SHP77 treated with DMSO at 0.1 percent for 48 hours (cell line): ENCODE measurements around the gene DNAH6.
"Not testable (repeated sequence)": the region's sequence is repeated elsewhere in the genome, so short reads cannot be mapped to it uniquely, and the experiment has no call there.

Experiments used
- DNase-seq: peaks from one replicate; lab custom pipeline; 2025; lab: John Stamatoyannopoulos, UW

DNAH6 gene

DNA sequence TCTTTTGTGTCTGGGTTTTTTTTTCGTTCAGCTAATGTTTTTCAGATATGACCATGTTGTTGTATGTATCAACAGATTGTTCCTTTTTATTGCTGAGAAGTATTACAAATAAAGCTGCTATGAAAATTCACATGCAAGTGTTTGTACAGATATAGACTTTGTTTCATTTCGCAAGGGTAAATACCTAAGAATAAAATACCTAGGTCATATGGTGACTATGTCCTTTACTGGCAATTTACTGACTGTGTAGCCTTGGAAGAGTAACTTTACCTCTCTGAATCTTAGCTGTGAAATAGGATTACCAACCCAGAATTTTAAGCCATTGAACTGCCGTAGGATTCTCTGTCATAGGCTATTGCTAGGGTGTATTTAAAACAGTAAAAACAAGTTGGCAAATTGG, 19.0 kb upstream of the DNAH6 start:
- no peak for DNase-seq

DNA sequence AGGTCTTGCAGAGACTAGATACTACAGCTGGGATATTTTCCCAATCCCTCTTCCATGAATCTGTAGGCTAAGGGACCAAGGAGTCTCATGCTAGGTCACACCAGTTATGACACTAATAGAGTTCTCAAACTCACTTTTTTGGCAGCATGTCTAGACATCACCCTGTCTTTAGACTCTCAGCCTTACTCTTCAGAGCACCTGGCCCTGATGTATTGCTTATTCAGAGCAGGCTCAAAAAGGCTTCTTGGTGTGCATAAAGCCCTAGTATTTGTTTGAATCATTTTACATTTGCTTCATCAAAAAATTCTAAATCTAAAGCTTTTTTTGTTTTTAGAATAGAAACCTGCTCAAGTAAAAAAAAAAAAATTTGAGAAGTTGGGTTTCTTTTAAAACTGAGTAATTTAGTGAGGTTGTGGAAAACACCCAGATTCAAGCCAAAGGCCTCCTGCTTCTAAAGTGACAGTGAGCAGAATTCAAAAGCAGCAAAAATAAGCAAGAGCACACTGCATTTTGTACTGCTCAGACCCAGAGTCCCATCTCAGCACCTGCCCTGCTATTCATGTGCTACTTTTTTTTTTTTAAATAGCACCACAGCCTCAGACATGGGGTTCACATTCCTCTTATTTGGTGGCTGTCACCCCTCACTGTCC, 18.0 kb upstream of the DNAH6 start:
- DNase-seq, result no peak

DNA sequence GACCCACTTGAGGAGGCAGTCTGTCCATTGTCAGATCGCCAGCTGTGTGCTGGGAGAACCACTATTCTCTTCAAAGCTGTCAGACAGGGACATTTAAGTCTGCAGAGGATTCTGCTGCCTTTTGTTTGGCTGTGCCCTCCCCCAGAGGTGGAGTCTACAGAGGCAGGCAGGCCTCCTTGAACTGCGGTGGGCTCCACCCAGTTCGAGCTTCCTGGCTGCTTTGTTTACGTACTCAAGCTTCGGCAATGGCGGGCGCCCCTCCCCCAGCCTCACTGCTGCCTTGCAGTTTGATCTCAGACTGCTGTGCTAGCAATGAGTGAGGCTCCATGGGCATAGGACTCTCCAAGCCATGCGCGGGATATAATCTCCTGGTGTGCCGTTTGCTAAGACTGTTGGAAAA, 5.3 kb upstream of the DNAH6 start:
- peak; percentile 50 for DNase-seq

DNA sequence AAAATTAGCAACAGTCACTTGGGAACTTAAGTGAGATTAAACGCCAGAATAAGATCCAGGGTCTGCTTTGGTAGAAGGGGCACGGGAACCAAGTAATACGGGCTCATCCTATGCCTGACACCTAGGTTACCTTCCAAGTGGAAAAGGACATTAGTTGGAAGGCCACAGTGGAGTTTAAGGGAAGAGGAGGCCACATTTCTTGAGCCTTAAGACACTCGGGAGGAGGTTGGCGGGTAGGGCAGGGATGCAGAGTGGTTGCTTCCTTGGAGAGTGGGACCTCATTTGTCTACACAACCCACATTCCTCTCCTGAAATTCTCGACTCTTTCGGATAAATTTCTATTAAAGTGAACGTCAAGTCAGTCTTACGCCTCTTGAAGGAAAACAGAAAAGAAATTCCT, 510 bp upstream of the DNAH6 start:
- no peak for DNase-seq

DNA sequence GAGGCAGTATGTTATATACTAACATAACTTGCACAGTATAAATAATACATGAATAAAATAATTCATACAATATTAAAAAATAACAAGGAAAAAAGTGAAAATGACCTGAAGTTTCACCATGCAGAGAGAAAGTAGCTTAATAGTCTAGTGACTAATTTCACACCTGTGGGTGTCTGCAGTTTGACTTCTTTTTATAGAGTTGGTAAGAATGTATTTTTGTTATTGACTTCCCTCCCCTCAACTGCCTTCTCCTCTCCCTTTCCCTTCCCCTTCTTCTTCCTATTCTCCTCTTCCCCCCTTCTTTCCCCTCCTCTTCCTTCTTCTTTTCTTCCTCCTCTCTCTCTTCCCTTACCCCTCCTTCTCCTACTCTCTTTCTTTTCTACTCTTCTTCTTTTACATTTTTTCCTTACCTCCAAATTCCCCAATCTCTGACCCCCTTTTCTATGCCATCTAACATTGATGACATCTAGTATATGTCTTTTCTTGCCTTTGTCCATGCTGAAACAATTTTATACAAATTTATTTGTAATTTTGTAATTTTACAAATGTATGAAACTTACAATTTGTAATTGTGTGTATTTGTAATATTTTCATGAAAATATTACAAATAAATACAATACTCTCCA, 3.1 kb downstream of the DNAH6 start:
- no peak for DNase-seq

DNA sequence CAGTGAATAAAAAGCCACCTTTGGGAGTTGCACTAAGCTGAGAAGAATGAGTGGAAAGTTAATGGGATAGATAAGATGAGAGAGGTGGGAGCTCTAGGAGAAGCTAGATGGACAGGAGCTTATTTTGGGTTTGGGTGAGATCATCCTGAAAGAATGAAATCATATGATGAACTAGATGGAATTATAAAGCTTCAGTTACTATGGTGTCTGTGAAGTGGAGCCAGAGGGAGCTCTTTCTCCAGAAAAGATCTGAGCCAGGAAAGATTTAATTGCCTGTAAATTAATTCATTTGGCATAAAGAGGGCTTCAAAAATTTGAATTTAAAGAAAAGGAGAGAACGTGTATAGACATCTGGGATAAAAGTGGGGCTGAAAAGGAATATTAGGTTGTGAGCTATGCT, 10.3 kb downstream of the DNAH6 start:
- no peak for DNase-seq

DNA sequence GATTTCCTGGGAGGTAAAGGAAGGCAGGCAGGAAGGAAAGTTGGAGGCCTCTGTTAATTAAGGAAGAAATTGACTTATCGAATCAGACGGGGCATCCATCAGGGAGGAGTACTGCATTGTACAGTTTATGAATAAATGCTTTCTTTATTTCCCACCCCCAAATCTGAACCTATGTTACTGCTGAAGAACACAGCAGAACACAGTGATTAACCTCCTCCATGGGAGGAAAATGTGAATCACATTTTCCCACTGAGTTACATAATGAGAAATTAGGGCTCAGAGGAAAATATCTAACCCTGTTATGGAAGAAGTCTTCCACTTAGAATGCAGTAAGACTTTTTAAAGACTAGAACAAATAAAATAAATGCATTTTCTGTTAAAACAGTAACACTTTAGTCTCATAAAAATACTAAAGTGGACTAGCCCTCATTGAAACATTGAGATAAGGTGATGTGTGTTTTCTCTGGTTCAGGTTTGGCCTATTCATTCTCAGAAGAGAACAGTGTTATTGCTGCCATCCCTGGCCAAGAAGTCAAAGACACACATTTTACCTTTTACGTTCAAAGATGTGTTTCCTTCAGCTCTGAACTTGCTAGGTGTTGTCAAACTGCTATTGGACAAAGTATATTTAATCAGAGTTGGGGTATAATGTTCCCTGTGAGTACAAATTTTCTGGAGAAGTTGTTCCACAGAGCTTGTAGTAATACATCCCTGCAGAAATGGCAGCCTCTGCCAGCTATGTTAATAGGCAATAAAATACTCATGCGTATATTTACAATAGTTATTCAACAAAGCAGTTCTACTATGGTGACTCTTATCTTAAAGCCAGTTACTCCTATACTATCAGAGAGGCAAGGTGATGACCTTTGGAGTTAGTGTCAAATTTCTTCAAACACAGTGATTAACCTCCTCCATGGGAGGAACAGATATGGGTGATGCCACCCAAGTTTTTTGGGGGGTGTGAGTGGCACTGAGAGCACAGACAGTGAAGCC, 11.1 kb downstream of the DNAH6 start:
- DNase-seq, result no peak

DNA sequence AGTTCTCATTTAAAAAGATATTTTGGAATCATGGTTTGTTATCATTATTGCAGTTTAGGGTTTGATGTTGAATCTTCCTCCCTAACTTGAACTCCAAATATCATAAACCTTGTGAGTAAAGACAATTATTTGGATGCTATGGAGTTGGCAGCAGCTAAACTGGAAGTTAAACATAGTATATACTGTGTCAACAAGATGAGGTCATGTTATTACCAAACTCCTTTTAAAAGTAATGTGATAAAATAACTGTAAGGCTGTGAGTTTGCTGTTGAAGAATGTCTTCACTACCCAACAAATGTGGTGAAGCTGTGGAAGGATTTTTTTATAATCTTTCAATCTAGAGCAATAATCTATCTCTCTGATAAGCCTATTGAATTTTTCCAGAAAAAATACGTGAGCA, 16.0 kb downstream of the DNAH6 start:
- no peak for DNase-seq

DNA sequence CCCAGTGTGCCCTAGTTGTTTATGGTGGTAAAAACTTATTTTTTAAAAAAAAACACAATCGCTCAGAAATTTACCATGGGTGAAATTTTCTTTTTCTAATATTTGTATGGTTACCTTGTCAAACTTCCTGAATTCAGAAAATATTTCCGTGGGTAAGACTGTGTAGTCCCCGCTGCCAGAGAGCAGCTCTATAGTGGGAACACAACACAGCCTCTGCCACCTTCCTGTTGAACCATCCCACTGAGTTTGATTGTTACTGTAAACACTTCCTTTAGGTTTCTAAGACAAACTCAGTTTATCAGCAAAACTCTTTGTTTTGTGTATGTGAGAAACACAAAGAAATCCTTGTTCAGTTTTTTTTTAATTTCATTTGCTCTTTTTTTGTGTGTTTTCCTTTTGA, 17.9 kb downstream of the DNAH6 start:
- DNase-seq, result no peak

DNA sequence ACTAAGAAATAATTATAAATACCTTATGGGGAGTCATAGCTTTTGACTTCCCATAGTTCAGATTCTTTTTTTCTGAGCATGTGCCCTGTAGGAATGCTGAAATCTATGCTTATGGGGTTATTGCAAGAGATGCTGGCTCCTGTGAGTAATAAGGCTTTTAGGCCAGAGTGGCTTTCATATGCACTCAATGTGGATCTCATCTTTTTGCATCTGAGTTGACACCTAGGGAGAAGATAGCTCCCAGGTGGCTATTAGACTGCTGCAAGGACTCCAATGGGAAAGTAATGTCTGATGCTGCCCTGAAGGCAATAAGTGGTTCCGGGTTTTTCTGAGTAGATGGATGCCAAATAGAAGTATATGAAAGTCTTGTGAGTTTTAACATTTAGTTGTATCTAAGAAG, 21.0 kb downstream of the DNAH6 start:
- no peak for DNase-seq

DNA sequence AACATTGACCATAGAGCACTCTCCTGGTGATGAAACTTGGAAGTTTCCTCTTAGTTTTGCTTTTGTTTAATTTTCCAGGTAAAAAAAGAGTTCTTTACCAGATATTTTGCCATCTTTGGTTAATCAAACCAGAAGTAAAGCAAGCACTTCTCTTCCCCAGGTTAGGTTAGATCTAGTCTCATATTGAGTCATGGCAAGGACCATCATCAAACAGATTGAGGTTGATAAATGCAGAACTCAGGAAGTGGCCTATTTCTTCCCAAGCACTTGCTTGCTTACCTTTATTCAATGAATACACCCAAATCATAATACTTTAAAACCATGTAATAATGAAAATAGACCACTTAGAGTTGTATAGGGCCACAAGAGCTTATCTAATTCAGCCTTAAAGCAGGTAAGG, 23.4 kb downstream of the DNAH6 start:
- DNase-seq, result no peak

DNA sequence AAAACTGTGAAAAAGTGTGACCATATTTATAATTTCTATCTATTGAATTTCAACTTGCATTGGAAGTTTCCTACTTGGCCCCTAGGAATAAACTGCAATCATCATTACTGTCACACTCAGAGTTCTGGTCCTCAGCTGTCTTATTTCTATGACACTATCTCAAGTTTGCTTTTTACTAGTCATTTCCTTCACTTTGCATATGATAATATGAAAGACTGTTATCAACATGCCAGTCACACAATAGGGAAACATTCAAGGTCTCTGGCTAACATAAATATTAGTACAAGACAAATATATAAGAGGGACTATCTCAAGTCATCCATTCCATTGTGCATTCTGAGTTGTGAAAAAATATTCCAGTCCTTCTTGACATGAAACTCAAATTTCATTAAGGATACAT, 28.7 kb downstream of the DNAH6 start:
- DNase-seq, result no peak

DNA sequence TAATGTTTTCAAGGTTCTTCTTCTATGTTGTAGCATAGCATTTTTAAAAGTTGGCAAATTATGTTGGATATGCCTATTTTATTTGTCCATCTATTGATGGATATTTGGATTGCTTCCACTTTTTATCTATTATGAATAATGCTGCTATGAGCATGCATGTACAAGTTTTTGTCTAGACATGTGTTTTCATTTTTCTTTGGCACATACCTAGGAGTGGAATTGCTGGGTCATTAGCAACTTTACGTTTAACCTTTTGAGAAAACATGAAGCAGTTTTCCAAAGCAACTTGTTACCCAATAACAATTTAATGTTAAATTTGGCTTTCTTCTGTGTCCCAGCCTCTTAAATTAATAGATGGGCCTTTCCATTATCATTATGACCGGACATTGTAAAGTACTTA, 30.3 kb downstream of the DNAH6 start:
- DNase-seq, result no peak

DNA sequence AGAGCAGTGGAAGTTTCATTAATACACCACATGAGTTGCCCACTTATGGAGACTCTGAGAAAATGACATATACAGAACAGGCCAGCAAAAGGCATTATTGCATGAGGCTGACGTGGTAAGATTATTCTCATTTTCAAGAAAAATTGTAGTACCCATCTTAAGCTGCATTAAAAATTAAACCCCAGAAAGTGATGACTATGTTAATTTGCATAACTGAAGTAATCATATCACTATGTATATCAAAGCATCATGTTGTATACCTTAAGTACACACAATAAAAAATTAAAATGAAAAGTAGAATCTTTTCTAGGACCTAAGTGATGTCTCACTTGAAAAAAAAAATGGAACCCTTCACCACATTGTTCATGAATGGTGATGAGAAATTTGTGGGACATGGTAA, 32.0 kb downstream of the DNAH6 start:
- no peak for DNase-seq

DNA sequence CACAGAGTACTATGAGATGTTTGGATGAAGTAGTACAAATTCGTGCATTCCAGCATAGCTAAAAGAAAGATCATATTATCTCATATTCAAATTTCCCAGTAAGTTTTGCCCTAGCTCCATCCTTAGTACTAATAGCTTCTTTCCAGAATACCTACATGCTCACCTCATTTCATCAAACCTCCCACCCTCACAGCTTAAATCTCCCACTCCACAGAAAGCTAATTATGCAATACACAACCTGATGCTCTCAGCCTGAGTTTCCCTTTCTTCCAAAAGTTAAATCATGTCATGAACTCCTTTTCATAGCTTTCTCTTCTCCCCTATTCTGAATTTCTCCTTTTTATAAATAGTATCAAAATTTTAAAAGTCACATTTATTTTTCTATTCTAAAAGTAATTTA, 34.6 kb downstream of the DNAH6 start:
- DNase-seq, result no peak

DNA sequence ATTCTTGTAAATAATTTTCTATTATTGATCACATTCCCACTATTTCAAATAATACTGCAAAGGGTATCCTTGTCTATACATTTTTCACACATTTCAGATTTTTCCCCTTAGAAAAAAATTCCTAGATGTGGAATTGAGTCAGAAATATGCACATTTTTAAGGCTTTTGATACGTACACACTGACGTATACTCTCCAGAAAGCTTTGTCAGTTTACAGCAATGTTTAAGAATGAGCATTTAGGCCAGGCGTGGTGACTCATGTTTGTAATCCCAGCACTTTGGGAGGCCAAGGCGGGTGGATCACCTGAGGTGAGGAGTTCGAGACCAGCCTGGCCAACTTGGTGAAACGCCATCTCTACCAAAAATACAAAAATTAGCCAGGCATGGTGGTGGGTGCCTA, 35.2 kb downstream of the DNAH6 start:
- DNase-seq, result not testable (repeated sequence)

DNA sequence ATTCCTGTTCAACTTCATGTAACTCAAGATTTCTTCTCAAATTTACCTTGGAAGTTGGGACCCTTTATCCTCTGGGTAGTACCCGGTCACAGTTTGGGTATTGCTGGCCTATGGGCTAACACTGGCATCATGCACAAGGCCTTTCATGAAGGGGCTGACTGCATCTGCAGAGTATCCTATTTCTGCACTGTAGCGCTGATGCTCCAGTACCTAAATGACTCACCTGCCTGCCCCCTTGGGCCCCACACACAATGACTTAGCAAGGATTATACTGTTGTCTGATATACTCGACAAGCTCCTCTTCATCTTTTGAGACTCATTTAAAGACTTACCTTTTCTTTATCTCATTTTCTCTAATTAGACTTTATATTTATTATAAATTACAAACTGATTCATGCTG, 39.9 kb downstream of the DNAH6 start:
- DNase-seq, result no peak

DNA sequence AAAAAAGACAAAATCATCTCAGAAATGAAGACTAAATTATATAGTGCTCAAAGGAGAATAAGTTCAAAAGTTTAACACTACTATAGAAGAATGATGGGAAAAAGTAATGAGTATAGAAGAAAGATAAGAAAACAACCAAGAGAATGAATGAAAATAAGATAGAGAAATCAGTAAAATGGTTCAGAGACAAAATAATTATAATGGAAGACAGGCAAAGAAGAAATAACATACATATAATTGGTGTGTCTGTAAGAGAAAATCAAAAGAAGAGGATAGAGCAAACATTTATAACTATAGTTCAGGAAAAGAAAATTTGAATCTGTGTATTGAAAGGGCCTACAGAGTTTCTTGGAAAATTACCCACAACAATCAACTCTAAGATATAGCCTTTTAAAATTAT, 43.5 kb downstream of the DNAH6 start:
- DNase-seq, result no peak

DNA sequence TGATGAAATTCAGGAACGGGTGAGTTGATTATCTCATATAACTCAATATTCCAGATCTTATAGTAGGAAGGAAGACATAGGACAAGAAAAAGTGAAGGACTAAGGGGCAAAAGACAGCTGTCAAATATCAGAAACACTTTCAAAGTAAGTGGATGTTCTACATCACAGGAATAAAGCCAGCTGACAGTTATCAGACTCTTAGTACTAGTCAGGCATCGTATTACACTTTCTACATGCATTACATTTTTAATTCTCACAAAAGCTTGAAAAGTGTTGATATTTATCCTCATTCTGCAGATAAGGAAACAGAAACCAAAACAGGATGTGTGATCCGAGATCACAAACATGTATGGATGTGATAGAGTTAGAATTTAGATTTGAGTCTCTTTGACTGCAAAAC, 63.4 kb downstream of the DNAH6 start:
- DNase-seq, result no peak

DNA sequence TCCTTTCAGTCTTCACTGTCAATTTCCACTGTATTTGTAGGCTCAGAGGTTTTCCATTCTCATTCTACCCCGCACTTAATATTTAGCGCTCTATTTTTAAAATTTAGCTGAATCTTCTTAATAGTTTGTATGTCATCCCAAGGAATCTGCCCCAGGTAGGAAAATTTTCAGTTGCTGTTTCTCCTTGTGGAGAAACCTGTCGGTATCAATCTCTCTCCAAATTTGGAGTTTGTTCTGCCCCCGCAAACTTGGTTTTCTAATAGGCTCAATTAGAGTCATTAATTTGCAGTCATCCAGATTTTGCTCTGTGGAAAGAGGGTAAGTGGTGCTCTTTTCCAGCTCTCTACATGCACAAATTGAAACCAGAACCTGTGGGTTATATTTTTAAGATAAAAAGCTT, 87.6 kb downstream of the DNAH6 start:
- DNase-seq, result no peak

DNA sequence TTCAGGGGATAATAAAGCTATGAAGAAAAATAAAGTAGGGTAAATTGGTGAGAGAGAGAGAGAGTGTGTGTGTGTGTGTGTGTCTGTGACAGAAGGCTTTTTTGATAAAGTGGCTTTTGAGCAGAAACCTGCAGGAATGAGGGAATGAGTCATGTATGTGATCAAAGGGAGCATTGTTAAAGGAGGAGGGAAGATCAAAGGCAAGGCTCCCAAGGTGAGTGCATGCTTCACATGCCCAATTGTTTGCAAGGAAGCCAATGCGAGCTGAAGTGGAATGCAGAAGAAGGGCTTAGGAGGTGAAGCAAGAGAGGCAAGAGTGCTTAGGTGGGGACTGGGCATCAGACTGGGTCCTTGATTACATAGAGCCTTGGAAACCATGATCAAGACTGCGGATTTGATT, 96.8 kb downstream of the DNAH6 start:
- DNase-seq, result no peak

DNA sequence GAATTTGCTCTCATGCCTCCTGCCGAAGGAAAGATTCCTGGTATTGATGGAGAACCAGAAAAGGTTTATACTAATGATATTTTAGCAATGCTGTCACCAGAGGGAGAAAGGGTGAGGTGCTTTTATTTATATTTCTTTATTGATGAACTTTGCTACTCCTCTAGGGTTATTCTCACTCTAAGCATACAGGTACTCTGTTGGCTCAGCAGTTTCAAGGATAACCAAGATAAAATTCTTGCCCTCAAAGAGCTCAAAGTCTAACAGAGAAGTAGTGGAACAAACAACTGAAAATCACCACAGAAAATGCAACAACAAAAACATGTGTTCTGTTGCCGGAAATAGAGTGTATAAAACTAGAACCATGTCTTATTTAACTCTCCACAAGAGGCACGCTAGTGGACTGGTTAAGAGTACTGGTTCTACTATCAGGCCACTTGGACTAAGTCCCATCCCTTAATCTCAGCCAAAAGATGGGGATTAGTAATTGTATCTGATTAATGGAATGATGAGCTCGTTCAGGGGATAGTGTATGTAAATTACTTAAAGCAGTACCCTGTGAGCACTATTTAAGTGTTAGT, 103.6 kb downstream of the DNAH6 start:
- no peak for DNase-seq

DNA sequence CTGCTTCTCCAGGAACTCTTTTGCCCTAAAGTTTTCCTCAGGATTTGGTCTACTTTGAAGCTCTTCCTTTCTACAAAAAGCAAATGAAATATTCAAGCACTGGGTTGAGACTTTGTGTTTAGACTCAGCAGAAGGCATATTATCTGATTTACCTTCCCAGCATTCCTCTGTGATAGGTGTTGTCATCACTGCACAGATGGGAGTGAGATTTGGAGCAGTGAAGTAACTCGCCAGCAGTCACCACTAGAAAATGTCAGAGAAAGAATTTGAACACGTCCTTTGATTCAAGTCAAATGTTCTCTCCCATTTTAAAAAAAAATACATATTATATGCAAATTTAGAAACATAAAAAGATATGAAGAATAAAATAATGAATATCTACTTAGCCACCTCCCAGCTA, 112.2 kb downstream of the DNAH6 start:
- no peak for DNase-seq
